ENCODE data around the gene TEAD1.

TEAD1 gene

GRCh38 chr11:12685229-12685628 lies 11.0 kb downstream of the TEAD1 start:
- POLR2A ChIA-PET (ENCODE audit: low non-redundant PET) = no interaction called here
- no peak for TF ChIP-seq CTCF (conservative IDR thresholded peaks at IDR 0.05; ENCODE audit: low read depth)

GRCh38 chr11:12686246-12687060 lies 12.2 kb downstream of the TEAD1 start:
- no peak for DNase-seq (ENCODE audit: low spot score)
- ChIA-PET POLR2A (ENCODE audit: low non-redundant PET) (no interaction called here), CTCF (no interaction called here)
- no peak overlapping the region for H3K27ac ChIP-seq
- no peak for TF ChIP-seq CTCF (conservative IDR thresholded peaks at IDR 0.05; ENCODE audit: low read depth)

More at GRCh38 chr11:12685229-12685628, 11.0 kb downstream of the TEAD1 start:
- CTCF ChIA-PET = interaction anchor here (0.8 kb wide), 1 partner anchor 89 kb away, joined by 3 read pairs; no protein-coding TSS in a partner anchor
- DNase-seq (ENCODE audit: low spot score) = no peak
- H3K27ac ChIP-seq = no peak overlapping the region

- ChIA-PET CTCF (no interaction called here), POLR2A (ENCODE audit: low non-redundant PET) (no interaction called here)
- H3K27ac ChIP-seq = no peak overlapping the region
- no peak for DNase-seq (ENCODE audit: low spot score)
- TF ChIP-seq CTCF (conservative IDR thresholded peaks at IDR 0.05; ENCODE audit: low read depth) = no peak
These were observed 13.0 kb downstream of the TEAD1 start for GRCh38 chr11:12687216-12687623.

GRCh38 chr11:12687740-12688139 lies 13.5 kb downstream of the TEAD1 start:
- H3K27ac ChIP-seq = peak overlapping the region; percentile 19; the same call in 1 of the 2 replicates
- DNase-seq (ENCODE audit: low spot score) = peak; percentile 51
- TF ChIP-seq CTCF (conservative IDR thresholded peaks at IDR 0.05; ENCODE audit: low read depth) = no peak
- ChIA-PET POLR2A (ENCODE audit: low non-redundant PET) (no interaction called here), CTCF (no interaction called here)

GRCh38 chr11:12689029-12689755 lies 15.0 kb downstream of the TEAD1 start:
- ChIA-PET POLR2A (ENCODE audit: low non-redundant PET) (interaction anchor here (0.6 kb wide), 1 partner anchor 11 kb away, joined by 3 read pairs; no protein-coding TSS in a partner anchor), CTCF (no interaction called here)
- H3K27ac ChIP-seq = no peak overlapping the region

More at GRCh38 chr11:12689029-12689755, 15.0 kb downstream of the TEAD1 start:
- no peak for DNase-seq (ENCODE audit: low spot score)
- no peak for TF ChIP-seq CTCF (conservative IDR thresholded peaks at IDR 0.05; ENCODE audit: low read depth)

Measured in RWPE1 (cell line).